GM20431 (cell line): Measurements from ENCODE around the gene RCSD1.
"Not testable (repeated sequence)": the region's sequence is repeated elsewhere in the genome, so short reads cannot be mapped to it uniquely, and the experiment has no call there.

ENCODE experiments used
- in situ Hi-C: fragments of 300-500 bp; cut with MseI, MboI; formaldehyde crosslinking; loops from one replicate; pipeline ENCODE4 v1.15.0; 2020; ENCODE audit warnings: low sequenced_read_pairs; ENCODE audit not compliant: unreplicated experiment

The RCSD1 gene

GRCh38 chr1:167723707-167724323 lies 93.8 kb downstream of the RCSD1 start:
- in situ Hi-C loops, result no loop called here

- in situ Hi-C loops, result no loop called here
These were observed 96.0 kb downstream of the RCSD1 start for GRCh38 chr1:167726008-167726407.

GRCh38 chr1:167728818-167729410 lies 98.9 kb downstream of the RCSD1 start:
- in situ Hi-C loops, result no loop called here

- in situ Hi-C loops, result no loop called here
These were observed 104.2 kb downstream of the RCSD1 start for GRCh38 chr1:167734227-167734626.

GRCh38 chr1:167734841-167735240 lies 104.8 kb downstream of the RCSD1 start:
- in situ Hi-C loops, result no loop called here

- in situ Hi-C loops, result no loop called here
These were observed 107.1 kb downstream of the RCSD1 start for GRCh38 chr1:167737169-167737568.

GRCh38 chr1:167738158-167738557 lies 108.1 kb downstream of the RCSD1 start:
- in situ Hi-C loops, result no loop called here

GRCh38 chr1:167739752-167740151 lies 109.7 kb downstream of the RCSD1 start:
- in situ Hi-C loops, result no loop called here

GRCh38 chr1:167741103-167741502 lies 111.1 kb downstream of the RCSD1 start:
- in situ Hi-C loops, result not testable (repeated sequence)

GRCh38 chr1:167742392-167743057 lies 112.5 kb downstream of the RCSD1 start:
- in situ Hi-C loops, result not testable (repeated sequence)

GRCh38 chr1:167744901-167745300 lies 114.9 kb downstream of the RCSD1 start:
- in situ Hi-C loops, result no loop called here

- in situ Hi-C loops, result no loop called here
These were observed 116.1 kb downstream of the RCSD1 start for GRCh38 chr1:167746013-167746672.

- in situ Hi-C loops, result no loop called here
These were observed 117.1 kb downstream of the RCSD1 start for GRCh38 chr1:167746988-167747655.

- in situ Hi-C loops, result no loop called here
These were observed 118.0 kb downstream of the RCSD1 start for GRCh38 chr1:167747988-167748387.

- in situ Hi-C loops, result no loop called here
These were observed 118.9 kb downstream of the RCSD1 start for GRCh38 chr1:167748906-167749305.

GRCh38 chr1:167749741-167750140 lies 119.7 kb downstream of the RCSD1 start:
- in situ Hi-C loops, result no loop called here

GRCh38 chr1:167750641-167751040 lies 120.6 kb downstream of the RCSD1 start:
- in situ Hi-C loops, result no loop called here

GRCh38 chr1:167751676-167752075 lies 121.6 kb downstream of the RCSD1 start:
- in situ Hi-C loops, result no loop called here

GRCh38 chr1:167752219-167752985 lies 122.4 kb downstream of the RCSD1 start:
- in situ Hi-C loops, result no loop called here

GRCh38 chr1:167755654-167756053 lies 125.6 kb downstream of the RCSD1 start:
- in situ Hi-C loops, result no loop called here
